Measurements from ENCODE around the gene HMX3.

The HMX3 gene

GRCh38 chr10:123135415-123136141, at the start of gene HMX3:
TSS of gene HMX3 (plus strand) at chr10:123135970. CDS start at chr10:123136051, 81 bp downstream.
- peak; percentile 37 for DNase-seq

GRCh38 chr10:123086281-123086680, 49.5 kb upstream of the HMX3 start:
- DNase-seq: no peak

GRCh38 chr10:123087348-123087747, 48.4 kb upstream of the HMX3 start:
- no peak for DNase-seq

- no peak for DNase-seq
Measured at GRCh38 chr10:123087786-123088185, 48.0 kb upstream of the HMX3 start.

GRCh38 chr10:123092635-123093414, 42.9 kb upstream of the HMX3 start:
- DNase-seq: no peak

GRCh38 chr10:123093489-123093888, 42.3 kb upstream of the HMX3 start:
- no peak for DNase-seq

GRCh38 chr10:123096452-123096851, 39.3 kb upstream of the HMX3 start:
- DNase-seq: no peak

- no peak for DNase-seq
Measured at GRCh38 chr10:123097039-123097438, 38.7 kb upstream of the HMX3 start.

- no peak for DNase-seq
Measured at GRCh38 chr10:123100030-123100762, 35.6 kb upstream of the HMX3 start.

- DNase-seq: no peak
Measured at GRCh38 chr10:123101872-123102271, 33.9 kb upstream of the HMX3 start.

GRCh38 chr10:123102673-123103072, 33.1 kb upstream of the HMX3 start:
- DNase-seq: no peak

- DNase-seq: no peak
Measured at GRCh38 chr10:123103944-123104343, 31.8 kb upstream of the HMX3 start.

- DNase-seq: no peak
Measured at GRCh38 chr10:123109466-123109865, 26.3 kb upstream of the HMX3 start.

- no peak for DNase-seq
Measured at GRCh38 chr10:123117644-123118417, 17.9 kb upstream of the HMX3 start.

GRCh38 chr10:123119081-123119480, 16.7 kb upstream of the HMX3 start:
- no peak for DNase-seq

GRCh38 chr10:123126246-123126645, 9.5 kb upstream of the HMX3 start:
- DNase-seq: no peak

- DNase-seq: no peak
Measured at GRCh38 chr10:123129618-123130271, 6.0 kb upstream of the HMX3 start.

- peak; percentile 90 for DNase-seq
Measured at GRCh38 chr10:123132576-123133477, 2.9 kb upstream of the HMX3 start.

GRCh38 chr10:123133541-123134342, 2.0 kb upstream of the HMX3 start:
- no peak for DNase-seq

- no peak for DNase-seq
Measured at GRCh38 chr10:123134343-123134914, 1.3 kb upstream of the HMX3 start.
